SK-N-SH (cell line): ENCODE measurements around the gene MTA3.

Source experiments
- GABPA ChIP-seq: IDR thresholded peaks from 2 replicates; pipeline ENCODE4 v1.4.0; 2012; ENCODE audit warnings: low read depth, mild to moderate bottlenecking
- TAF1 ChIP-seq: IDR thresholded peaks from 2 replicates; pipeline ENCODE4 v1.6.1; 2012; ENCODE audit warnings: low read depth, mild to moderate bottlenecking, low read length, moderate library complexity, borderline replicate concordance
- TCF12 ChIP-seq: IDR thresholded peaks from 2 replicates; pipeline ENCODE4 v1.4.0; 2012
- TF ChIP-seq, protein P1 (sequence below): IDR thresholded peaks from 2 replicates; pipeline ENCODE4 v1.4.0; 2012; ENCODE audit warnings: low read depth

DNA sequence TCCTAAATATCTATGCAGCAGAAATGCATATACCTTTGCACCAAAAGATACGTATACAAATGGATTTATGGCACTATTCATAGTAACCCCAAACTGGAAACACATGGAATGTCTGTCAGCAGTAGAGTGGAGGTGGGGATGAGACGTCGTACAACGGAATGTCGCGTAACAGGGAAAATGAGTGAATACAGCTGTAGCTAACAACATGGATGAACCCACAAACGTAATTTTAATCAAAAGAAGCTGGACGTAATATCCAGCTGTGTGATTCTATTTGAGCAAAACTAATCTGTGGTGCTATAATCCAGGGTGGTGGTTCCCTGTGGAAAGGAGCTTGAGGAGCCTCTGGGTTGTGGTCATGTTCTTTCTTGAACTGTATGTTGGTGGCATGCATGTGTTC lies 89.9 kb downstream of the MTA3 start:
- TF ChIP-seq GABPA (no peak), TCF12 (no peak), TAF1 (no peak)
- TF ChIP-seq, protein P1, sequence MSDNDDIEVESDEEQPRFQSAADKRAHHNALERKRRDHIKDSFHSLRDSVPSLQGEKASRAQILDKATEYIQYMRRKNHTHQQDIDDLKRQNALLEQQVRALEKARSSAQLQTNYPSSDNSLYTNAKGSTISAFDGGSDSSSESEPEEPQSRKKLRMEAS: no peak
